GM12878 (cell line): ENCODE data around the gene ZNF133. TPM values are rescaled to one million over a fixed set of nuclear protein-coding genes. Genes with fewer than 3 reads are reported as not detected.

ENCODE experiments used
- ATAC-seq: fragments of 200-7000 bp; cut with Tn5 transposase; 3 replicates; pipeline ENCODE4 v1.9.1; 2020; ENCODE audit warnings: mild to moderate bottlenecking, moderate library complexity
- BruUV-seq: library from RNA; stranded (reverse); fragments of 400-500 nt; replicated peaks from 2 replicates; lab custom pipeline; 2021; lab: Mats Ljungman, UMichigan
- CTCF ChIA-PET: fragments of 300-600 bp; sonication (Branson Sonifier 250); formaldehyde crosslinking; extraction: SDS; loops from one replicate; lab custom pipeline; 2021; ENCODE audit warnings: inconsistent platforms; lab: Yijun Ruan, JAX
- POLR2A ChIA-PET: fragments of 350-600 bp; formaldehyde crosslinking; extraction: SDS; loops from one replicate; lab custom pipeline; 2021; ENCODE audit warnings: inconsistent platforms; lab: Charles Lee
- RAD21 ChIA-PET: fragments of 300-600 bp; sonication (Branson Sonifier 250); formaldehyde crosslinking; loops from one replicate; lab custom pipeline; 2023; ENCODE audit warnings: antibody characterized with exemption; ENCODE audit not compliant: unreplicated experiment; lab: Charles Lee
- SMC1A ChIA-PET: fragments of 300-600 bp; sonication (Branson Sonifier 250); formaldehyde crosslinking; loops from one replicate; lab custom pipeline; 2023; ENCODE audit not compliant: unreplicated experiment, uncharacterized antibody; lab: Charles Lee
- DNase-seq: peaks from one replicate; pipeline ENCODE4 v3.0.0-alpha.2; 2011; ENCODE audit warnings: low read depth, low spot score
- FAIRE-seq: peaks from 3 replicates; lab custom pipeline; 2011; peaks lifted over from hg19 to GRCh38; lab: Jason Lieb, UNC
- H2AFZ ChIP-seq: 2 replicates; pipeline ENCODE4 v1.6.0; 2011; ENCODE audit warnings: low read depth, low read length, control low read depth; ENCODE audit not compliant: control insufficient read depth
- H3K27ac ChIP-seq: 2 replicates; pipeline ENCODE4 v1.5.1; 2011; ENCODE audit warnings: control low read depth; ENCODE audit not compliant: control insufficient read depth, insufficient read depth
- H3K27me3 ChIP-seq, 2 experiments: replicated peaks in 1 of 2; 2 replicates each; pipeline versions ENCODE4 v1.6.0 to v1.6.1; 2011; ENCODE audit warnings: low read length in 1 of 2; ENCODE audit not compliant: control insufficient read depth in 2 of 2, insufficient read depth in 2 of 2
- H3K36me3 ChIP-seq, 2 experiments: 2 replicates each; pipeline ENCODE4 v1.5.1; 2011; ENCODE audit warnings: low read length in 1 of 2; ENCODE audit not compliant: control insufficient read depth in 2 of 2, insufficient read depth in 2 of 2
- H3K4me1 ChIP-seq: 2 replicates; pipeline ENCODE4 v1.6.1; 2011; ENCODE audit warnings: mild to moderate bottlenecking, low read length, moderate library complexity, mixed read lengths; ENCODE audit not compliant: control insufficient read depth, insufficient read depth
- H3K4me2 ChIP-seq: 2 replicates; pipeline ENCODE4 v1.6.0; 2011; ENCODE audit warnings: control low read depth; ENCODE audit not compliant: control insufficient read depth, insufficient read depth
- H3K4me3 ChIP-seq: fragments of 200-600 bp; sonication (generic); 2 replicates; pipeline ENCODE4 v1.5.1; 2016
- H3K79me2 ChIP-seq: 2 replicates; pipeline ENCODE4 v1.6.0; 2011; ENCODE audit warnings: low read length; ENCODE audit not compliant: control insufficient read depth, insufficient read depth
- H3K9ac ChIP-seq: 2 replicates; pipeline ENCODE4 v1.8.0; 2011; ENCODE audit warnings: low read length, control low read depth, mixed read lengths; ENCODE audit not compliant: control insufficient read depth, insufficient read depth
- H3K9me3 ChIP-seq: replicated peaks from 3 replicates; pipeline ENCODE4 v1.5.1; 2011; ENCODE audit warnings: mild to moderate bottlenecking, low read length; ENCODE audit not compliant: control insufficient read depth, insufficient read depth
- H4K20me1 ChIP-seq: 2 replicates; pipeline ENCODE4 v1.6.0; 2011; ENCODE audit not compliant: control insufficient read depth, insufficient read depth
- ASH2L ChIP-seq: fragments of 300-600, 200-600 bp; sonication (generic); IDR thresholded peaks from 2 replicates; pipeline ENCODE4 v1.6.1; 2017; ENCODE audit warnings: low read depth, mild to moderate bottlenecking, borderline replicate concordance
- BACH1 ChIP-seq: fragments of 450-650 bp; IDR thresholded peaks from 2 replicates; pipeline ENCODE4 v1.6.1; 2017; ENCODE audit warnings: mild to moderate bottlenecking, borderline replicate concordance
- BRCA1 ChIP-seq: IDR thresholded peaks from 2 replicates; pipeline ENCODE4 v1.6.1; 2011; ENCODE audit warnings: low read depth, low read length, improper control_type of control experiment
- EED ChIP-seq: sonication (generic); IDR thresholded peaks from 2 replicates; pipeline ENCODE4 v1.6.1; 2016; ENCODE audit warnings: antibody characterized with exemption, low read depth
- EZH2 ChIP-seq: IDR thresholded peaks from 2 replicates; pipeline ENCODE4 v1.6.1; 2012; ENCODE audit warnings: low read depth, mild to moderate bottlenecking, control low read depth, inconsistent platforms, low read length, borderline replicate concordance; ENCODE audit not compliant: control insufficient read depth
- FOS ChIP-seq: IDR thresholded peaks from 3 replicates; pipeline ENCODE4 v1.6.1; 2011; ENCODE audit warnings: borderline replicate concordance; ENCODE audit not compliant: insufficient read length; ENCODE audit errors: extremely low read depth
- KAT2A ChIP-seq: conservative IDR thresholded peaks from 2 replicates; pipeline ENCODE4 v1.6.1; 2011; ENCODE audit warnings: low read depth, low read length; ENCODE audit not compliant: control insufficient read depth
- KDM1A ChIP-seq: fragments of 200-600 bp; sonication (generic); IDR thresholded peaks from 2 replicates; pipeline ENCODE4 v1.6.1; 2016; ENCODE audit warnings: borderline replicate concordance
- NFXL1 ChIP-seq: fragments of 450-650 bp; IDR thresholded peaks from 2 replicates; pipeline ENCODE4 v1.6.1; 2017; ENCODE audit warnings: antibody characterized with exemption, mild to moderate bottlenecking, borderline replicate concordance
- NR2C1 ChIP-seq: fragments of 450-650 bp; IDR thresholded peaks from 2 replicates; pipeline ENCODE4 v1.6.1; 2017; ENCODE audit warnings: antibody characterized with exemption, mild to moderate bottlenecking, moderate library complexity
- STAT3 ChIP-seq: IDR thresholded peaks from 2 replicates; pipeline ENCODE4 v1.6.1; 2011; ENCODE audit warnings: low read depth, low read length, improper control_type of control experiment
- ZBTB11 ChIP-seq: fragments of 450-650 bp; formaldehyde crosslinking; IDR thresholded peaks from 2 replicates; pipeline ENCODE4 v1.5.0; 2022; ENCODE audit warnings: mild to moderate bottlenecking, missing genetic modification characterization
- ZNF274 ChIP-seq: IDR thresholded peaks from one replicate; pipeline ENCODE4 v1.8.0; 2011; ENCODE audit not compliant: insufficient read length, insufficient read depth
- ZNF622 ChIP-seq: fragments of 450-650 bp; IDR thresholded peaks from 2 replicates; pipeline ENCODE4 v1.6.1; 2017; ENCODE audit warnings: mild to moderate bottlenecking, inconsistent platforms
- ZSCAN29 ChIP-seq: fragments of 450-650 bp; IDR thresholded peaks from 2 replicates; pipeline ENCODE4 v1.6.1; 2017; ENCODE audit warnings: mild to moderate bottlenecking, moderate library complexity
- WGBS: methylation state at CpG from one replicate; pipeline ENCODE4 v1.1.6; 2016; ENCODE audit warnings: low lambda C conversion rate; ENCODE audit not compliant: insufficient replicate concordance, insufficient coverage; ENCODE audit errors: missing lambda C conversion rate; 5-methylcytosine and 5-hydroxymethylcytosine counted together
- in situ Hi-C: fragments of 300-500 bp; cut with MboI; formaldehyde crosslinking; loops from 9 replicates; pipeline ENCODE4 v1.14.3; 2018; ENCODE audit warnings: mixed read lengths
- intact Hi-C: fragments of 100-400 bp; cut with micrococcal nuclease; formaldehyde crosslinking; loops from one replicate; pipeline ENCODE4 v1.14.2; 2022; ENCODE audit not compliant: unreplicated experiment
- polyA plus RNA-seq, 11 experiments: library from polyadenylated mRNA; depleted of rRNA in 4 of 11; unstranded in 6 of 11; stranded (reverse) in 5 of 11; fragments of >200 nt; fragmentation: Nextera tagmentation in 4 of 11; fragmentation: Illumina TruSeq in 1 of 11; extraction: Ambion mirVana in 4 of 11; extraction: Trizol in 1 of 11; gene quantifications; 1 replicate in 1 of 11; 2 replicates in 10 of 11; pipeline versions ENCODE4 v1.2.1 to v1.2.3, GENCODE V29; 2011 to 2016; ENCODE audit warnings: inconsistent platforms in 2 of 11, missing spikeins in 2 of 11, low read depth in 1 of 11
- total RNA-seq, 4 experiments: library from RNA; depleted of rRNA in 3 of 4; stranded (reverse); fragments of >200 nt in 3 of 4; fragmentation: Illumina TruSeq in 1 of 4; extraction: Trizol in 1 of 4; gene quantifications; 2 replicates each; pipeline versions ENCODE4 v1.2.1 to v1.2.3, GENCODE V29; 2013 to 2021
- TF ChIP-seq, protein P1 (sequence below): IDR thresholded peaks from 2 replicates; pipeline ENCODE4 v1.6.1; 2012; ENCODE audit warnings: low read depth, low read length, improper control_type of control experiment

ZNF133 gene
- total and polyA plus RNA-seq, 10 of the 15 experiments (the other 5 are each of a cell fraction or from before 2014, with no cell fraction given), result 2.0 to 9.3 (median 7.3) TPM

DNA sequence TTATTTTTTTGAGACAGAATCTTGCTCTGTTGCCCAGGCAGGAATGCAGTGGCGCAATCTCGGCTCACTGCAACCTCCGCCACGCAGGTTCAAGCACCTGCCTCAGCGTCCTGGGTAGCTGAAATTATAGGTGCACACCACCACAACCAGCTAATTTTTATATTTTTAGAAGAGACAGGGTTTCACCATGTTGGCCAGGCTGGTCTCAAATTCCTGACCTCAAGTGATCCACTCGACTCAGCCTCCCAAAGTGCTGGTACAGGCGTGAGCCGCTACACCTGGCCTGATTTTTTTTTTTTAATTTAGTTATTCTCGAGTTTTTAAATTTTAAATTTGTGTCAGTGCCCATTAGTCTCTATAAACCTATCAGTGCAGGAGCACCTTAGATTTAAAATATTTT is 24.4 kb downstream of the ZNF133 start:
- H3K27ac ChIP-seq, result no peak overlapping the region
- FAIRE-seq (no peak), ATAC-seq (no peak), DNase-seq (no peak)
- H2AFZ ChIP-seq, result no peak overlapping the region
- H3K27me3 ChIP-seq, result no peaks in the 10 kb centered on the region
- H3K4me3 ChIP-seq, result no peak overlapping the region
- no peaks in the 10 kb centered on the region for H3K4me1 ChIP-seq
- WGBS, result 98% methylated on average over 9 of the region's 9 CpGs
- ChIA-PET POLR2A (no interaction called here), CTCF (no interaction called here), RAD21 (no interaction called here), SMC1A (no interaction called here)
- no peak overlapping the region for H3K4me2 ChIP-seq
- BruUV-seq, result no TSS peak
- peaks cover 9 to 11% of the 10 kb centered on the region in 2 experiments; a peak in 3 of 4 replicates for H3K36me3 ChIP-seq
- no peaks in the 10 kb centered on the region for H3K9me3 ChIP-seq
- H4K20me1 ChIP-seq, result no peaks in the 10 kb centered on the region
- TF ChIP-seq FOS (no peak), BRCA1 (no peak), ZSCAN29 (no peak), KAT2A (no peak), EED (no peak), ASH2L (no peak), STAT3 (no peak), NFXL1 (no peak), ZBTB11 (CRISPR knock-in tag) (no peak), KDM1A (no peak), NR2C1 (no peak), ZNF622 (no peak), ZNF274 (no peak), EZH2 (no peak), BACH1 (no peak)
- TF ChIP-seq, protein P1, sequence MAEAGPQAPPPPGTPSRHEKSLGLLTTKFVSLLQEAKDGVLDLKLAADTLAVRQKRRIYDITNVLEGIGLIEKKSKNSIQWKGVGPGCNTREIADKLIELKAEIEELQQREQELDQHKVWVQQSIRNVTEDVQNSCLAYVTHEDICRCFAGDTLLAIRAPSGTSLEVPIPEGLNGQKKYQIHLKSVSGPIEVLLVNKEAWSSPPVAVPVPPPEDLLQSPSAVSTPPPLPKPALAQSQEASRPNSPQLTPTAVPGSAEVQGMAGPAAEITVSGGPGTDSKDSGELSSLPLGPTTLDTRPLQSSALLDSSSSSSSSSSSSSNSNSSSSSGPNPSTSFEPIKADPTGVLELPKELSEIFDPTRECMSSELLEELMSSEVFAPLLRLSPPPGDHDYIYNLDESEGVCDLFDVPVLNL, result no peak
- intact Hi-C loops (no loop called here), in situ Hi-C loops (no loop called here)
- no peak overlapping the region for H3K9ac ChIP-seq
- H3K79me2 ChIP-seq, result no peaks in the 10 kb centered on the region
